RPMI7951 (cell line): Measurements from ENCODE around the gene LXN. TPM values are rescaled to one million over a fixed set of nuclear protein-coding genes. Genes with fewer than 3 reads are reported as not detected.
"Not testable (repeated sequence)": the region's sequence is repeated elsewhere in the genome, so short reads cannot be mapped to it uniquely, and the experiment has no call there.

ENCODE experiments used
- DNase-seq: peaks from one replicate; pipeline ENCODE4 v3.0.0-alpha.2; 2012; ENCODE audit warnings: low read depth
- total RNA-seq: library from RNA; depleted of rRNA; stranded (reverse); fragments of >200 nt; shearing (Covaris generic); gene quantifications from 2 replicates; pipeline ENCODE4 v1.2.3, GENCODE V29; 2014; rRNA removed

Gene LXN, protein sequence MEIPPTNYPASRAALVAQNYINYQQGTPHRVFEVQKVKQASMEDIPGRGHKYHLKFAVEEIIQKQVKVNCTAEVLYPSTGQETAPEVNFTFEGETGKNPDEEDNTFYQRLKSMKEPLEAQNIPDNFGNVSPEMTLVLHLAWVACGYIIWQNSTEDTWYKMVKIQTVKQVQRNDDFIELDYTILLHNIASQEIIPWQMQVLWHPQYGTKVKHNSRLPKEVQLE
- 13.6 and 21.6 TPM in 2 replicates for total RNA-seq

- peak; percentile 75 for DNase-seq
Observed at GRCh38 chr3:158672215-158673176, at the start of gene LXN. TSS of gene LXN (minus strand) at chr3:158672648. CDS start at chr3:158672478, 170 bp downstream.

GRCh38 chr3:158722108-158722507 lies 49.7 kb upstream of the LXN start:
- DNase-seq: no peak

- peak; percentile 99 for DNase-seq
Observed at GRCh38 chr3:158718490-158719170, 46.2 kb upstream of the LXN start.

DNA sequence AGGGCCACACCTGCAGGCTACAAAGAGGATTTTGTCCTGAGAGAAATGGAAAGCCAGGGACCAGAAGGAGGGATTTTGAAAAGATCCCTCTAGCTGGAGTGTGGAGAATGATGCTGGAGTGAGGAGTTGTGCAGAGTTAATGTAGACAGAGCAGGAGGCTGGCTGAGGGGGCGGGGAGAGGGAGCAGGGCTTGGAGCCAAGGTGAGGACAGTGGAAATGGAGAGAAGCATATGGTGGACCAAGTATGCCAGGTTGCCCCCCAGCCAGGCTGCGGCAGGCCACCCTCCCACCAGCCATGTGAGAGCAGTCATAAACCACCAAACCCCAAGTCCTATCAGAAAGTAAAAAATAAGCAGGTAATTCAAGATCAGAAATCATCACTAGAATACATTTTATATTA lies 45.1 kb upstream of the LXN start:
- DNase-seq: no peak

GRCh38 chr3:158713094-158713499 lies 40.6 kb upstream of the LXN start:
- DNase-seq: peak; percentile 59

DNA sequence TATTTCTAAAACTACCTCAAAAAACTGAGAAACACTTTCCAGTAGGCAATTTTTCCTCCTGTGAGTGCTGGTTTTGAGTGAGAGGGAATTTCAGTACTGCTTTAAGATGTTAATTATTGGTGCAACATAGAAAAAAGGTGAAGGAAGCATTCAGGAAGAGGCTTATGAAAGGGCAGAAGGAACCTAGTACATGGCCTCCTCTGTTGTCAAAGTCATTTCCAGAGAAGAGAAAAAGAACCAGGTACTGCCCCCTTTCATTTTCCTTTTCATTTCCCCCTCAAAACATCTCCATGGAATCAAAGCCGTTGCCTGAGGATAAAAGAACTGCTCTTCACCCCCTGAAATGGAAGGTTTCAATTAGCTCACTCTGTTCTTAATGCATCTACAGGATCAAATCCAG lies 40.0 kb upstream of the LXN start:
- DNase-seq: no peak

GRCh38 chr3:158711886-158712285 lies 39.4 kb upstream of the LXN start:
- DNase-seq: peak; percentile 91

GRCh38 chr3:158710601-158711000 lies 38.2 kb upstream of the LXN start:
- no peak for DNase-seq

DNA sequence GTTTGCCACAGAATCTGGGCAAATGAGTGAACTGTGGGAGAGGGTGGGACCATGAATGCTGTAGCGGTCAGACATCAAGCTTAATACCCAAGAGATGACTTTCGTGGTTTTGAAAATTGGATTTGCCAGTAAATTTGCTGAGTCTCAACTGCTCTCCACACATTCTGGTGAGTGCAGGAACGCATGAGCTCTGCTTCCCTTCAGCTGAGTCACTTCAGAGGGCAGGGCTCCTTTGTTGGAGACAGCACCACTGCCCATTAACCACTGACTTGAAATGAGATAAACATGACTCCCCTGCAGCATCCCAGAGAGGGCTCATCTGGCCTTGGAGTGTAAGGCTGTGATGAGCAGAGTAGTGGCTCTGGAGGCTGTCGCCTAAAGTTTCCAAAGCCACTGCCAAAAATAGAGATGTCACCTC lies 37.2 kb upstream of the LXN start:
- DNase-seq: peak; percentile 99

DNA sequence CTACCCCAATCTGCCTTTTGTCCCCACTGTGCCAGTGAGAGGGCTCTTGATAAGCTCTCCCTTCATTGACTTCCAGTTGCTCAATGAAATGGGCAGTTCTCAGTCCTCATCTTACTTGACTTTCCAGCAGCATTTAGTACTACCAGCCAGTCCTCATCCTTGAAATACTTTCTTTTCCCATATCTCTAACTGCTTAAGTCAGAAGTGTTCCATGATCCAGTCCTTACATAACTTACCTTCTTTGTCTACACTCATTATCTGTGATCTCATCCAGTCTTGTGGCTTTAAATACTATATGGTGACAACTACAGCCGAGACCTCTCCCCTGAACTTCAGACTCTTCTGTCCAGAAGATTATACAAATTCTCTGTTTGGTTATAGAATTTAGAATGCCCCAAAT lies 31.1 kb upstream of the LXN start:
- DNase-seq: no peak

- peak; percentile 45 for DNase-seq
Observed at GRCh38 chr3:158702815-158703481, 30.5 kb upstream of the LXN start.

DNA sequence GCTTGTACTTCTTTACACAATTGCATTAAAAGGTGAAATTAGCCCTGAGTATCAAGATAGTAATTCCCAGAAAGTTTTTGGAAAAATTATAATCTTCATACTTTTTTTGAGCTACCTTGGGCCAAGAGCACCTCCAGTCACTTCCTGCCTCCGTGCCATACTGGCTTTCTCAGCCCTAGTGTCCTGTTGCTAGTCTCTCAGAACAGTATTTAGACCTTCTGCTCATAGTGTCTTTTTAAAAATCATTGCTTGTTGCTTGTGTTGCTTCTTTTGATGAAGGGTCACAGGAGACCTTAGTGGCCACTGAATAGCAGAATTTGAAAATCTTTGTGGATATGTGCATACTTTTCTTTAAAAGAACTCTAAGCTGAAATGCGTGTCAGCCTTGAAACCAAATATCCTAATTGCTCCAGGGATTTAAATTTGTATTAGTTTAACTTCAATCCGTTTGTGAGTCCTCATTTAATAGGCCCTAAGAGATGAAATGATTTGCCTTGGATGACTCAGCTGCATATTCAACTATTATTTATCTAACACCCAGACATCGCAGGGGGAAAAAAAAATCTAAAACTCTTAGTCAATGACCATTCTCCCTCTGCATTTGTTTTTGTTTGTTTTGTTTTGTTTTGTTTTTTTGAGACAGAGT lies 29.1 kb upstream of the LXN start:
- no peak for DNase-seq

DNA sequence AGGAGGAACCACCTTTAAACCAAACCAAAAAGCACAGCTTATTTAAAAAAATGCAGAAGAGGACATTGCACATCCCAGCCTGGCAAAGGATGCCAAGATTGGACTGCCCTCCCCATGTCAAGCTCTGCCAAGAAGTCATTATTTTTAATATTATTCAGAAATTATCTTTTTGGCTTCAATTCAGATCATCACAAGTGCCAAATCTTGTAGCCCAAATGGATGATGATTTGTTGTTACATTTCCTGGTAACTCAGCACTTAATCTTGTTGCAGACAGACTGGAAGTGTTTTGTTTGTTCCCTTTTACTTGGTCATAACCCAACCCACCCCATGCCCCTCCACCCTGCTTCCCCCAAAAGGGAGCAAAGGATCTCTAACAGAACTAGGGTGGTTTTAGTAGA lies 28.1 kb upstream of the LXN start:
- no peak for DNase-seq

DNA sequence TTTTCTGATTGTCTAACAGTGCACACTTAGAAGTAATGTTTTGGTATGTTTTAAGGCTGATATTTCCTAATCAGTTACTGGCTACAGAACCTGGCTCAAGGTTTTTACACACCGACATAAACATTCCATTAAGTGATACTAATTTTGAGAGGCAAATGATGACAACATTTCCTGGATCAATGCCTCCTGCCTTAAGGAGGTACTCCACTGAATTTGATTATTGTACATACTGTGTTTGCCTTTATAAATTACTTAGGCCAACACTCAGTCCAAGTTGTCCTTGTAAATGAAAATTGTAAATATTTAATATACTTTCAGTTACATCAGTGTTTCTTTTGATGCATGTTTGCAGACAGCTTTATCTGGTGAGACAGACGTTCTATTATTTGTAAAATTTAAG lies 24.2 kb upstream of the LXN start:
- DNase-seq: no peak

- not testable (repeated sequence) for DNase-seq
Observed at GRCh38 chr3:158693866-158694456, 21.5 kb upstream of the LXN start.

- no peak for DNase-seq
Observed at GRCh38 chr3:158685159-158685558, 12.7 kb upstream of the LXN start.

DNA sequence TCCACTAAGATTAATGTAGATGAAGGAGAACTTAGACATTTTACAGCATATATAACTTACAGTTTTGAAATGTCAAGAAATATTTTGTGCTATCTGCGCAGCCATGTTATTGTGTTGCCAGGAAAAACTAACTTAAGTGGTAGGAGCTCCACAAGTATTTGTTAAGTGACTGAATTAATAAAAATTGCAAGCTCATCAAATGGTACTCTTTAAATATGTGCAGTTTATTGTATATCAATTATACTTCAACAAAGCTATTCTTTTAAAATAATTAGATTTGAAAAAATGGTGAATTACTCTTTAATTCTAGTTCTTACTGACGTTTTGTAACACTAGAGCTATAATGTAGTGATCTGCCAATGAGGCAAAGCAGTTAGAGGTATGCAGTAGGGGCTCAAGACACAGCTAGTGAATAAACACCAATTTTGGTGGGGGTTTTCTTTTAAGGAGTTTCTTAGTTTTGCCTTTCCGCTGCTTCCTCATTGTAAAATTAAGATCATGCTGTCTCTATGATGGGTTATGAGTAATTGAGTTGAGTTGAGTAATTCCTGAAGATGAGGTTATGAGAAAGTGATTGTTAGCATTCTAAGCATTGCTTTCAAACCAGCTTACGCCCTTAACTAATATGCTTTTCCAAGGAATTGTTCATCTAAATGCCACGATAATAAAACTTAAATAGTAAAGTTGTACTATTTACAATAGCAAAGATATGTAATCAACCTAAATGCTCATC lies 10.9 kb upstream of the LXN start:
- DNase-seq: no peak

GRCh38 chr3:158680861-158681260 lies 8.4 kb upstream of the LXN start:
- no peak for DNase-seq

- peak; percentile 35 for DNase-seq
Observed at GRCh38 chr3:158679547-158680000, 7.1 kb upstream of the LXN start.

GRCh38 chr3:158678687-158679086 lies 6.2 kb upstream of the LXN start:
- DNase-seq: no peak
